ENCODE measurements around the gene MDH1. TPM values are rescaled to one million over a fixed set of nuclear protein-coding genes. Genes with fewer than 3 reads are reported as not detected.

MDH1 gene
- total RNA-seq, 2 donors from 2014 or later, result 837 to 1,569 TPM

DNA sequence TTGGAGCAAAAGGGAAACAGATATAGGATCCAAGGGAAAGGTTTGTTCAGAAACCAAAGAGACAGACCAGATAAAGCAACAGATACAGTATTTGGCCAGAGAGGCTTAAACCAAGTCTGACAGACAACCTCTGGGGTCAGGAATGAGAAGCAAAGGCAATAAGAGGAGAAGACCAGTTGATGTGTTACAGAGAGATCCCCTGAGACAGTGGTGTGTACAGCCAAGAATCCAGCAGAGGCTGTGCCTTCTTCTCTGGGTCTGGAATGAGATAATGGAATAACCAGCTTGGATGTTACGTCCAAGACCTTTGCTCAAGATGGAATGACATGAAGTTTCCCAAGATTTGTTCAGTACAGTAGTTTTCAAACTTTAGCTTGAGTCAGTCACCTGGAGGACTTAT, 61.1 kb downstream of the MDH1 start:
- no peak overlapping the region for H3K27ac ChIP-seq
- TF ChIP-seq, protein P1, sequence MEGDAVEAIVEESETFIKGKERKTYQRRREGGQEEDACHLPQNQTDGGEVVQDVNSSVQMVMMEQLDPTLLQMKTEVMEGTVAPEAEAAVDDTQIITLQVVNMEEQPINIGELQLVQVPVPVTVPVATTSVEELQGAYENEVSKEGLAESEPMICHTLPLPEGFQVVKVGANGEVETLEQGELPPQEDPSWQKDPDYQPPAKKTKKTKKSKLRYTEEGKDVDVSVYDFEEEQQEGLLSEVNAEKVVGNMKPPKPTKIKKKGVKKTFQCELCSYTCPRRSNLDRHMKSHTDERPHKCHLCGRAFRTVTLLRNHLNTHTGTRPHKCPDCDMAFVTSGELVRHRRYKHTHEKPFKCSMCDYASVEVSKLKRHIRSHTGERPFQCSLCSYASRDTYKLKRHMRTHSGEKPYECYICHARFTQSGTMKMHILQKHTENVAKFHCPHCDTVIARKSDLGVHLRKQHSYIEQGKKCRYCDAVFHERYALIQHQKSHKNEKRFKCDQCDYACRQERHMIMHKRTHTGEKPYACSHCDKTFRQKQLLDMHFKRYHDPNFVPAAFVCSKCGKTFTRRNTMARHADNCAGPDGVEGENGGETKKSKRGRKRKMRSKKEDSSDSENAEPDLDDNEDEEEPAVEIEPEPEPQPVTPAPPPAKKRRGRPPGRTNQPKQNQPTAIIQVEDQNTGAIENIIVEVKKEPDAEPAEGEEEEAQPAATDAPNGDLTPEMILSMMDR (IDR thresholded peaks at IDR 0.05), result no peak
- no peaks in the 10 kb centered on the region for H3K36me3 ChIP-seq
- H3K9me3 ChIP-seq, result no peaks in the 10 kb centered on the region
- no peak for DNase-seq (ENCODE audit: low spot score)
- no peak overlapping the region for H3K4me3 ChIP-seq
- H3K27me3 ChIP-seq, result no peaks in the 10 kb centered on the region
- no peaks in the 10 kb centered on the region for H3K4me1 ChIP-seq

DNA sequence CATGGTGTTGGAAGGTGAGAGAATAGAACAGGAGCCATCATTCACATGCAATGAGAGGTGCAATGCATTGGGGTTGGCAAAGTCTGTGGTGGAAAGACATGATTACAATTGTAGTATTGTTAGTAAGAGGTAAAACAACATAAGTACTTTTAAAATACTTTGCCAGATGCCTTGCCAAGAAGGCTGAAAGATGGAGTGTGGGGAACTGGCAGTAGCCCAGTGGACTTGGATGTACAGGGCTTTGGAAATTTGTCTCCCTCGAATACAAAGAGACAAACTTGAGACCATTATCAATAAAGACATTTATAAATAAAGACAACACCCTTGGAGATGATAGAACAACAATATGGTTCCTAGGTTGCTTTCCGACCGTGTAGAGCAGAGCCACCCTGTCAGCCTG, 62.0 kb downstream of the MDH1 start:
- Histone ChIP-seq H3K36me3 (no peaks in the 10 kb centered on the region), H3K9me3 (no peaks in the 10 kb centered on the region), H3K27me3 (no peaks in the 10 kb centered on the region), H3K4me3 (no peak overlapping the region), H3K4me1 (no peaks in the 10 kb centered on the region), H3K27ac (no peak overlapping the region)
- DNase-seq (ENCODE audit: low spot score), result no peak
- TF ChIP-seq, protein P1 (IDR thresholded peaks at IDR 0.05), result no peak

DNA sequence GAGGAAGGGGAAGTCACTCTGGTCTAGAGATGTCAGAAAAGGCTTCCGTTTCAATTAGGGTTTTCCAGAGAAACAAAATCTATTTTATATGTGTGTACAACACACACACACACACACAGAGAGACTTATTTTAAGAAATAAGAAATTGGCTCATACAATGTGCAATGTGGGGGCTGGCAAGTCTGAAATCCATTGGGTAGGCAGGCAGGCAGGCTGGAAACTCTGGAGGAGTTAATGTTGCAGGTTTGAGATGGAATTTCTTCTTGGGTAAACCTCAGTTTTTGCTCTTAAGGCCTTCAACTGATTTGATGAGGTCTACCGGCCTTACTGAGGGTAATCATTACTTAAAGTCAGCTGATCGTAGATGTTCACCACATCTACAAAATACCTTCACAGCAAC, 62.6 kb downstream of the MDH1 start:
- H3K36me3 ChIP-seq, result no peaks in the 10 kb centered on the region
- H3K4me1 ChIP-seq, result no peaks in the 10 kb centered on the region
- no peak for DNase-seq (ENCODE audit: low spot score)
- H3K27ac ChIP-seq, result no peak overlapping the region
- H3K27me3 ChIP-seq, result no peaks in the 10 kb centered on the region
- no peak overlapping the region for H3K4me3 ChIP-seq
- no peaks in the 10 kb centered on the region for H3K9me3 ChIP-seq
- TF ChIP-seq, protein P1 (IDR thresholded peaks at IDR 0.05), result no peak

DNA sequence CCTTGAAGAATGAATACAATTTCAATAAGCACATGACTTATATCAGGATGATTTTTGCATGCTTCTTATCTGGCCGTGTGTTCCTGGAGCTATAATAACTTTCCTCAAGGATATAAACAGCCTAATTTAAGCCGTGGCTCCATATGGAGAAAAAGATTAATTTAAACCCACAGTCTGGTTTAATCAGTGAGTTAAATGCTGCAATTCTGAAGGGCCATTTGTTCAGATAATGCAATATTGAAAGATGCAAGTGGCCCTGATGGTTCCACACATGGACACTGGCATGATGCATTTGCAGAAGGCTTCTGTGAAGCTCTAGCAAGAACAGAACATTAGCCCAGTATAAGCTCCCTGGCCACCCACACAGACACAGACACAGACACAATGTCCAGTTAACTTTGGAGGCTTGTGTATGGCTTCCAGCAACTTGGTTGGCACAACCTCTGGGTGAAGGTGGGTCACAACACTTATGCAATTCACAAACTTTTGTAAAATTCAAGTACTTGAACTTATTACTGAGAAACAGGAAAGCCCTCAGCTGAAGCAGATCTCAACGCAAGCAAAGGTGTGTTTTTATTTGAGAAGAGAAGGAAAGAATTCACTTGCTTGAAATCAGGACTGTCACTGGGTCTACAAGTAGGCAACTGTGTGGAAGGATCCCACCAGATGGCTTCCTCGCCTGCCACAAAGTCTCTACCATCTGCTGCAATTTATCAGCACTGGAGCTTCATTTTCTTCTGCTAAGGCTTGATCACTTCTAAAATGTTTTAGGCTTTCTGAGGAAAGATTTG, 63.3 kb downstream of the MDH1 start:
- TF ChIP-seq, protein P1 (IDR thresholded peaks at IDR 0.05), result no peak
- Histone ChIP-seq H3K4me1 (no peaks in the 10 kb centered on the region), H3K4me3 (no peak overlapping the region), H3K36me3 (no peaks in the 10 kb centered on the region), H3K27me3 (no peaks in the 10 kb centered on the region), H3K27ac (no peak overlapping the region), H3K9me3 (no peaks in the 10 kb centered on the region)
- DNase-seq (ENCODE audit: low spot score), result no peak

DNA sequence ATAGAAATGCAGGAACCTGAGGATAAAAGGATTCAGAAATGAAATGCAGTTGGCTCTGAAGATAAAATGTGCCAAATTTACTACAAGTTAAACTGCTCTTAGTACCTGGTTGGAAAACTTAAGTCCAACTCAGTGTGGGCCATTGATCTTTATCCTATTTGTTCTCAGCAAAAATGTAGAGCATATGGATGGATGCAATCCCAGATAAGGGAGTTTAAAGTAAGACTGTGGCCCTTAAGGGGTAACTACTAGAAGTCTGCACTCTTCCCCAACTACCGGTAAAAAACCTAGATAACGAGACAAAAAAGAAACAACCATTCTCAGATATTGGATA, 63.9 kb downstream of the MDH1 start:
- no peak overlapping the region for H3K27ac ChIP-seq
- no peaks in the 10 kb centered on the region for H3K9me3 ChIP-seq
- no peaks in the 10 kb centered on the region for H3K36me3 ChIP-seq
- no peaks in the 10 kb centered on the region for H3K4me1 ChIP-seq
- DNase-seq (ENCODE audit: low spot score), result no peak
- no peak overlapping the region for H3K4me3 ChIP-seq
- H3K27me3 ChIP-seq, result no peaks in the 10 kb centered on the region
- TF ChIP-seq, protein P1 (IDR thresholded peaks at IDR 0.05), result no peak

DNA sequence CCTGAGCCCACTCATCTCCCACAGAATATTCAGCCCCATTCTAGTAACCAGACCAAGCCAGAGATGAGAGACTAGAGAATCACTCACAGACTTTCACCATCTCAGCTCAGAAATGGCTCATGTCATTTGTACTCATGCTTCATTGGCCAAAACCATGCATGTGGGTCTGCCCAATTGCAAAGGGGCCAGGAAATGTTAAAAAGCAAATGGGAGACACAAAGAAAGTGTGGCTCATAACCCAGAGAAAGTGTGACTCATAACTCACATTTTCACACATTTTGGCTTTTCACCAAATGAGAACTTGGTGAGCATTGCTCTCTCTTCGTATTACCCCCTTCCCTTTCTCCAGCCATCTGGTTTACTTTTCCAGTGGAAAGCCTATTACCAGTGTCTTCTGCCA, 66.2 kb downstream of the MDH1 start:
- no peak for DNase-seq (ENCODE audit: low spot score)
- Histone ChIP-seq H3K4me1 (no peaks in the 10 kb centered on the region), H3K27me3 (no peaks in the 10 kb centered on the region), H3K27ac (no peak overlapping the region), H3K36me3 (no peaks in the 10 kb centered on the region), H3K9me3 (no peaks in the 10 kb centered on the region), H3K4me3 (no peak overlapping the region)
- TF ChIP-seq, protein P1 (IDR thresholded peaks at IDR 0.05), result no peak
